WTC11 (cell line): ENCODE measurements around the gene FITM2. TPM values are rescaled to one million over a fixed set of nuclear protein-coding genes. Genes with fewer than 3 reads are reported as not detected.
A peak's percentile ranks its signal among the peaks of the same experiment; 100 is the strongest.

Experiments
- ATAC-seq: fragments of 200-7000 bp; cut with Tn5 transposase; 2 replicates; pipeline ENCODE4 v1.10.0; 2021; ENCODE audit warnings: mild to moderate bottlenecking, moderate library complexity
- Bru-seq: library from RNA; stranded (reverse); fragments of 400-500 nt; gene quantifications from one replicate; lab custom pipeline; 2021; lab: Mats Ljungman, UMichigan
- CTCF ChIA-PET: fragments of 300-600 bp; sonication (Branson Sonifier 250); formaldehyde crosslinking; loops from one replicate; lab custom pipeline; 2021; ENCODE audit warnings: antibody characterized with exemption; lab: Charles Lee
- POLR2A ChIA-PET: fragments of 350-600 bp; sonication (Branson Sonifier 250); formaldehyde crosslinking; loops from one replicate; lab custom pipeline; 2021; ENCODE audit warnings: antibody characterized with exemption; lab: Charles Lee
- DNase-seq: peaks from one replicate; pipeline ENCODE4 v3.0.0; 2021; ENCODE audit warnings: low spot score
- H3K27ac Mint-ChIP-seq: 2 replicates; pipeline ENCODE4 v1.8.0; 2021; ENCODE audit warnings: mixed read lengths
- H3K27me3 Mint-ChIP-seq: 2 replicates; pipeline ENCODE4 v1.8.0; 2021; ENCODE audit warnings: low read depth, mild to moderate bottlenecking, moderate library complexity, mixed read lengths
- H3K36me3 Mint-ChIP-seq: 2 replicates; pipeline ENCODE4 v1.8.0; 2021; ENCODE audit warnings: mixed read lengths
- H3K4me1 Mint-ChIP-seq: 2 replicates; pipeline ENCODE4 v1.8.0; 2022; ENCODE audit warnings: mixed read lengths
- H3K4me3 Mint-ChIP-seq: 2 replicates; pipeline ENCODE4 v1.8.0; 2021; ENCODE audit warnings: mild to moderate bottlenecking, moderate library complexity, mixed read lengths
- H3K9me3 Mint-ChIP-seq: 2 replicates; pipeline ENCODE4 v1.8.0; 2021; ENCODE audit warnings: mixed read lengths
- CREM ChIP-seq: sonication (generic); formaldehyde crosslinking; IDR thresholded peaks from 2 replicates; pipeline ENCODE4 v1.8.1; 2022; ENCODE audit warnings: mild to moderate bottlenecking, missing genetic modification reagents, moderate library complexity
- ESRRA ChIP-seq: sonication (generic); formaldehyde crosslinking; IDR thresholded peaks from 2 replicates; pipeline ENCODE4 v1.8.1; 2022; ENCODE audit warnings: mild to moderate bottlenecking, missing genetic modification reagents, borderline replicate concordance
- ETV6 ChIP-seq: sonication (generic); formaldehyde crosslinking; IDR thresholded peaks from 2 replicates; pipeline ENCODE4 v1.8.1; 2022; ENCODE audit warnings: mild to moderate bottlenecking, missing genetic modification reagents
- GABPB1 ChIP-seq: sonication (generic); formaldehyde crosslinking; IDR thresholded peaks from 2 replicates; pipeline ENCODE4 v1.8.1; 2023; ENCODE audit warnings: mild to moderate bottlenecking, missing genetic modification reagents
- HMGXB4 ChIP-seq: sonication (generic); formaldehyde crosslinking; IDR thresholded peaks from 2 replicates; pipeline ENCODE4 v1.8.1; 2023; ENCODE audit warnings: mild to moderate bottlenecking, moderate library complexity, missing genetic modification reagents
- MYBL2 ChIP-seq: sonication (generic); formaldehyde crosslinking; IDR thresholded peaks from 2 replicates; pipeline ENCODE4 v1.8.1; 2023; ENCODE audit warnings: mild to moderate bottlenecking, moderate library complexity, missing genetic modification reagents
- SMAD3 ChIP-seq: sonication (generic); formaldehyde crosslinking; IDR thresholded peaks from 2 replicates; pipeline ENCODE4 v1.8.0; 2022; ENCODE audit warnings: missing genetic modification reagents, mild to moderate bottlenecking, borderline replicate concordance
- SP1 ChIP-seq: sonication (generic); formaldehyde crosslinking; conservative IDR thresholded peaks from 2 replicates; pipeline ENCODE4 v1.8.1; 2022; ENCODE audit warnings: missing genetic modification reagents
- TEAD1 ChIP-seq: sonication (generic); formaldehyde crosslinking; IDR thresholded peaks from 2 replicates; pipeline ENCODE4 v1.8.0; 2022; ENCODE audit warnings: mild to moderate bottlenecking, missing genetic modification reagents
- TP53 ChIP-seq: sonication (generic); formaldehyde crosslinking; IDR thresholded peaks from 2 replicates; pipeline ENCODE4 v1.8.1; 2023; ENCODE audit warnings: mild to moderate bottlenecking, missing genetic modification reagents
- USF2 ChIP-seq: sonication (generic); formaldehyde crosslinking; IDR thresholded peaks from 2 replicates; pipeline ENCODE4 v1.8.1; 2023; ENCODE audit warnings: mild to moderate bottlenecking, missing genetic modification reagents, moderate library complexity
- ZBTB21 ChIP-seq: sonication (generic); formaldehyde crosslinking; IDR thresholded peaks from 2 replicates; pipeline ENCODE4 v1.8.1; 2023; ENCODE audit warnings: mild to moderate bottlenecking, missing genetic modification reagents, borderline replicate concordance
- ZBTB43 ChIP-seq: sonication (generic); formaldehyde crosslinking; IDR thresholded peaks from 2 replicates; pipeline ENCODE4 v1.8.1; 2023; ENCODE audit warnings: mild to moderate bottlenecking, missing genetic modification reagents
- ZNF232 ChIP-seq: sonication (generic); formaldehyde crosslinking; IDR thresholded peaks from 2 replicates; pipeline ENCODE4 v1.8.0; 2022; ENCODE audit warnings: mild to moderate bottlenecking, missing genetic modification reagents
- ZNF423 ChIP-seq: fragments of 250-450 bp; sonication (Bioruptor Pico); IDR thresholded peaks from 2 replicates; pipeline ENCODE4 v2.1.2; 2022; ENCODE audit warnings: mild to moderate bottlenecking, moderate library complexity
- long read RNA-seq, 3 experiments: library from RNA in 1 of 3; library from capped mRNA in 1 of 3; library from polyadenylated mRNA in 1 of 3; unstranded in 2 of 3; stranded (forward) in 1 of 3; transcript quantifications; one replicate each; pipeline ENCODE4 v2.0.0, GENCODE V29; 2021
- total RNA-seq: library from RNA; stranded (reverse); gene quantifications from 3 replicates; pipeline ENCODE4 v1.2.3, GENCODE V29; 2021
- TF ChIP-seq, protein P1 (sequence below): sonication (generic); formaldehyde crosslinking; IDR thresholded peaks from 2 replicates; pipeline ENCODE4 v1.8.0; 2022; ENCODE audit warnings: mild to moderate bottlenecking, missing genetic modification reagents
- TF ChIP-seq, protein P2 (sequence below): sonication (generic); formaldehyde crosslinking; IDR thresholded peaks from 2 replicates; pipeline ENCODE4 v1.8.0; 2022; ENCODE audit warnings: missing genetic modification reagents
- TF ChIP-seq, protein P3 (sequence below): sonication (generic); formaldehyde crosslinking; IDR thresholded peaks from 2 replicates; pipeline ENCODE4 v1.8.0; 2022; ENCODE audit warnings: mild to moderate bottlenecking, missing genetic modification reagents
- TF ChIP-seq, protein P4 (sequence below): sonication (generic); formaldehyde crosslinking; IDR thresholded peaks from 2 replicates; pipeline ENCODE4 v1.8.0; 2022; ENCODE audit warnings: mild to moderate bottlenecking, missing genetic modification reagents
- TF ChIP-seq, protein P5 (sequence below): fragments of 200-600 bp; IDR thresholded peaks from 2 replicates; pipeline ENCODE4 v1.8.0; 2022; ENCODE audit warnings: antibody characterized with exemption

The FITM2 gene, protein sequence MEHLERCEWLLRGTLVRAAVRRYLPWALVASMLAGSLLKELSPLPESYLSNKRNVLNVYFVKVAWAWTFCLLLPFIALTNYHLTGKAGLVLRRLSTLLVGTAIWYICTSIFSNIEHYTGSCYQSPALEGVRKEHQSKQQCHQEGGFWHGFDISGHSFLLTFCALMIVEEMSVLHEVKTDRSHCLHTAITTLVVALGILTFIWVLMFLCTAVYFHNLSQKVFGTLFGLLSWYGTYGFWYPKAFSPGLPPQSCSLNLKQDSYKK
- total RNA-seq (2.0 to 2.5 TPM (median 2.4 TPM) in 3 replicates), Bru-seq, nascent RNA (percentile 62 among the genes with signal in this experiment)
- long read RNA-seq, experiment 1, full-length matches to known transcripts = 3 of 4 reads
- long read RNA-seq, experiment 1, partial matches to known transcripts = 0 of 4 reads
- long read RNA-seq, experiment 1, other reads (novel, unspliced or antisense) = 1 of 4 reads
- long read RNA-seq, experiment 2, partial matches to known transcripts = 0 of 5 reads
- long read RNA-seq, experiment 2, other reads (novel, unspliced or antisense) = 5 of 5 reads
- long read RNA-seq, experiment 3, full-length matches to known transcripts = 5 of 5 reads
- long read RNA-seq, experiment 3, partial matches to known transcripts = 0 of 5 reads
- long read RNA-seq, experiment 3, other reads (novel, unspliced or antisense) = 0 of 5 reads

GRCh38 chr20:44310664-44311639 lies at the start of gene FITM2:
TSS of gene FITM2 (minus strand) at chr20:44311202. CDS start at chr20:44311148, 54 bp downstream.
- ChIA-PET CTCF (interaction anchor here (0.6 to 4.6 kb wide), 48 partner anchors 9 to 529 kb away, joined by 3 to 85 read pairs (median 4); partner anchors contain the start of genes GDAP1L1, HNF4A and OSER1), POLR2A (interaction anchor here (0.7 to 1.3 kb wide), 4 partner anchors 15 to 53 kb away, joined by 3 to 4 read pairs (median 4); no protein-coding TSS in a partner anchor)
- ATAC-seq = peak; percentile 94
- DNase-seq = peak; percentile 98
- no peak within 1 kb of the TSS for H3K27ac Mint-ChIP-seq
- peaks cover 32% of the 10 kb centered on the region for H3K27me3 Mint-ChIP-seq
- no peaks in the 10 kb centered on the region for H3K9me3 Mint-ChIP-seq
- peak within 1 kb of the TSS; percentile 81 for H3K4me3 Mint-ChIP-seq
- no peaks in the 10 kb centered on the region for H3K36me3 Mint-ChIP-seq
- peaks cover 10% of the 10 kb centered on the region for H3K4me1 Mint-ChIP-seq
- peak; percentile 66; the same call in 1 of the 2 replicates for TF ChIP-seq ZBTB21 (CRISPR knock-in tag)
- 0 out of 2 replicates have a peak, but pooled peaks have one; percentile 52 for TF ChIP-seq MYBL2
- TF ChIP-seq SP1 = peak; percentile 86
- peak; percentile 95 for TF ChIP-seq GABPB1 (CRISPR knock-in tag)
- TF ChIP-seq, protein P1, sequence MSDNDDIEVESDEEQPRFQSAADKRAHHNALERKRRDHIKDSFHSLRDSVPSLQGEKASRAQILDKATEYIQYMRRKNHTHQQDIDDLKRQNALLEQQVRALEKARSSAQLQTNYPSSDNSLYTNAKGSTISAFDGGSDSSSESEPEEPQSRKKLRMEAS (CRISPR knock-in tag) = peak; percentile 90
- no peak for TF ChIP-seq ZNF423 (CRISPR knock-in tag)
- TF ChIP-seq ZBTB43 (CRISPR knock-in tag) = peak; percentile 56; the same call in 1 of the 2 replicates
- peak; percentile 72 for TF ChIP-seq USF2
- 0 out of 2 replicates have a peak, but pooled peaks have one; percentile 15 for TF ChIP-seq CREM (CRISPR knock-in tag)
- TF ChIP-seq, protein P2, sequence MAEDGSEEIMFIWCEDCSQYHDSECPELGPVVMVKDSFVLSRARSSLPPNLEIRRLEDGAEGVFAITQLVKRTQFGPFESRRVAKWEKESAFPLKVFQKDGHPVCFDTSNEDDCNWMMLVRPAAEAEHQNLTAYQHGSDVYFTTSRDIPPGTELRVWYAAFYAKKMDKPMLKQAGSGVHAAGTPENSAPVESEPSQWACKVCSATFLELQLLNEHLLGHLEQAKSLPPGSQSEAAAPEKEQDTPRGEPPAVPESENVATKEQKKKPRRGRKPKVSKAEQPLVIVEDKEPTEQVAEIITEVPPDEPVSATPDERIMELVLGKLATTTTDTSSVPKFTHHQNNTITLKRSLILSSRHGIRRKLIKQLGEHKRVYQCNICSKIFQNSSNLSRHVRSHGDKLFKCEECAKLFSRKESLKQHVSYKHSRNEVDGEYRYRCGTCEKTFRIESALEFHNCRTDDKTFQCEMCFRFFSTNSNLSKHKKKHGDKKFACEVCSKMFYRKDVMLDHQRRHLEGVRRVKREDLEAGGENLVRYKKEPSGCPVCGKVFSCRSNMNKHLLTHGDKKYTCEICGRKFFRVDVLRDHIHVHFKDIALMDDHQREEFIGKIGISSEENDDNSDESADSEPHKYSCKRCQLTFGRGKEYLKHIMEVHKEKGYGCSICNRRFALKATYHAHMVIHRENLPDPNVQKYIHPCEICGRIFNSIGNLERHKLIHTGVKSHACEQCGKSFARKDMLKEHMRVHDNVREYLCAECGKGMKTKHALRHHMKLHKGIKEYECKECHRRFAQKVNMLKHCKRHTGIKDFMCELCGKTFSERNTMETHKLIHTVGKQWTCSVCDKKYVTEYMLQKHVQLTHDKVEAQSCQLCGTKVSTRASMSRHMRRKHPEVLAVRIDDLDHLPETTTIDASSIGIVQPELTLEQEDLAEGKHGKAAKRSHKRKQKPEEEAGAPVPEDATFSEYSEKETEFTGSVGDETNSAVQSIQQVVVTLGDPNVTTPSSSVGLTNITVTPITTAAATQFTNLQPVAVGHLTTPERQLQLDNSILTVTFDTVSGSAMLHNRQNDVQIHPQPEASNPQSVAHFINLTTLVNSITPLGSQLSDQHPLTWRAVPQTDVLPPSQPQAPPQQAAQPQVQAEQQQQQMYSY (CRISPR knock-in tag) = peak; percentile 92
- peak; percentile 59; the same call in 1 of the 2 replicates for TF ChIP-seq ETV6 (CRISPR knock-in tag)
- TF ChIP-seq ESRRA (CRISPR knock-in tag) = no peak
- TF ChIP-seq TP53 (CRISPR knock-in tag) = peak; percentile 68; the same call in 1 of the 2 replicates
- TF ChIP-seq, protein P3, sequence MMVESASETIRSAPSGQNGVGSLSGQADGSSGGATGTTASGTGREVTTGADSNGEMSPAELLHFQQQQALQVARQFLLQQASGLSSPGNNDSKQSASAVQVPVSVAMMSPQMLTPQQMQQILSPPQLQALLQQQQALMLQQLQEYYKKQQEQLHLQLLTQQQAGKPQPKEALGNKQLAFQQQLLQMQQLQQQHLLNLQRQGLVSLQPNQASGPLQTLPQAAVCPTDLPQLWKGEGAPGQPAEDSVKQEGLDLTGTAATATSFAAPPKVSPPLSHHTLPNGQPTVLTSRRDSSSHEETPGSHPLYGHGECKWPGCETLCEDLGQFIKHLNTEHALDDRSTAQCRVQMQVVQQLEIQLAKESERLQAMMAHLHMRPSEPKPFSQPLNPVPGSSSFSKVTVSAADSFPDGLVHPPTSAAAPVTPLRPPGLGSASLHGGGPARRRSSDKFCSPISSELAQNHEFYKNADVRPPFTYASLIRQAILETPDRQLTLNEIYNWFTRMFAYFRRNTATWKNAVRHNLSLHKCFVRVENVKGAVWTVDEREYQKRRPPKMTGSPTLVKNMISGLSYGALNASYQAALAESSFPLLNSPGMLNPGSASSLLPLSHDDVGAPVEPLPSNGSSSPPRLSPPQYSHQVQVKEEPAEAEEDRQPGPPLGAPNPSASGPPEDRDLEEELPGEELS (CRISPR knock-in tag) = 0 out of 2 replicates have a peak, but pooled peaks have one; percentile 65
- TF ChIP-seq, protein P4, sequence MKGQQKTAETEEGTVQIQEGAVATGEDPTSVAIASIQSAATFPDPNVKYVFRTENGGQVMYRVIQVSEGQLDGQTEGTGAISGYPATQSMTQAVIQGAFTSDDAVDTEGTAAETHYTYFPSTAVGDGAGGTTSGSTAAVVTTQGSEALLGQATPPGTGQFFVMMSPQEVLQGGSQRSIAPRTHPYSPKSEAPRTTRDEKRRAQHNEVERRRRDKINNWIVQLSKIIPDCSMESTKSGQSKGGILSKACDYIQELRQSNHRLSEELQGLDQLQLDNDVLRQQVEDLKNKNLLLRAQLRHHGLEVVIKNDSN (CRISPR knock-in tag) = peak; percentile 51; the same call in 1 of the 2 replicates
- TF ChIP-seq HMGXB4 (CRISPR knock-in tag) = peak; percentile 92
- TF ChIP-seq ZNF232 (CRISPR knock-in tag) = peak; percentile 86
- no peak for TF ChIP-seq SMAD3 (CRISPR knock-in tag)
- TF ChIP-seq, protein P5, sequence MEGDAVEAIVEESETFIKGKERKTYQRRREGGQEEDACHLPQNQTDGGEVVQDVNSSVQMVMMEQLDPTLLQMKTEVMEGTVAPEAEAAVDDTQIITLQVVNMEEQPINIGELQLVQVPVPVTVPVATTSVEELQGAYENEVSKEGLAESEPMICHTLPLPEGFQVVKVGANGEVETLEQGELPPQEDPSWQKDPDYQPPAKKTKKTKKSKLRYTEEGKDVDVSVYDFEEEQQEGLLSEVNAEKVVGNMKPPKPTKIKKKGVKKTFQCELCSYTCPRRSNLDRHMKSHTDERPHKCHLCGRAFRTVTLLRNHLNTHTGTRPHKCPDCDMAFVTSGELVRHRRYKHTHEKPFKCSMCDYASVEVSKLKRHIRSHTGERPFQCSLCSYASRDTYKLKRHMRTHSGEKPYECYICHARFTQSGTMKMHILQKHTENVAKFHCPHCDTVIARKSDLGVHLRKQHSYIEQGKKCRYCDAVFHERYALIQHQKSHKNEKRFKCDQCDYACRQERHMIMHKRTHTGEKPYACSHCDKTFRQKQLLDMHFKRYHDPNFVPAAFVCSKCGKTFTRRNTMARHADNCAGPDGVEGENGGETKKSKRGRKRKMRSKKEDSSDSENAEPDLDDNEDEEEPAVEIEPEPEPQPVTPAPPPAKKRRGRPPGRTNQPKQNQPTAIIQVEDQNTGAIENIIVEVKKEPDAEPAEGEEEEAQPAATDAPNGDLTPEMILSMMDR = peak; percentile 69
- peak; percentile 23; the same call in 1 of the 2 replicates for TF ChIP-seq TEAD1 (CRISPR knock-in tag)
